Activated CD8-positive, alpha-beta T cell treated with anti-CD3 and anti-CD28 coated beads for 36 hours (primary cell): ENCODE data around the gene ABCC11. TPM values are rescaled to one million over a fixed set of nuclear protein-coding genes. Genes with fewer than 3 reads are reported as not detected.
A peak's percentile ranks its signal among the peaks of the same experiment; 100 is the strongest.

Experiments
- ATAC-seq: fragments of 200-7000 bp; cut with Tn5 transposase; one replicate; pipeline ENCODE4 v1.10.0; 2021; ENCODE audit warnings: mild to moderate bottlenecking, moderate library complexity
- CTCF ChIA-PET: fragments of 350-600 bp; sonication (Branson Sonifier 250); formaldehyde crosslinking; loops from one replicate; lab custom pipeline; 2021; ENCODE audit warnings: antibody characterized with exemption; lab: Charles Lee
- POLR2A ChIA-PET: fragments of 350-600 bp; sonication (Branson Sonifier 250); formaldehyde crosslinking; loops from one replicate; lab custom pipeline; 2021; ENCODE audit warnings: antibody characterized with exemption; lab: Charles Lee
- DNase-seq: peaks from one replicate; pipeline ENCODE4 v3.0.0-alpha.2; 2020
- H3K27ac Mint-ChIP-seq: one replicate; pipeline ENCODE4 v1.8.0; 2021; ENCODE audit warnings: mild to moderate bottlenecking, mixed read lengths
- H3K27me3 Mint-ChIP-seq: one replicate; pipeline ENCODE4 v1.8.0; 2021; ENCODE audit warnings: mixed read lengths
- H3K36me3 Mint-ChIP-seq: one replicate; pipeline ENCODE4 v1.8.0; 2021; ENCODE audit warnings: low read depth, mixed read lengths
- H3K4me1 Mint-ChIP-seq: one replicate; pipeline ENCODE4 v1.8.0; 2021; ENCODE audit warnings: low read depth, mixed read lengths
- H3K4me3 Mint-ChIP-seq: one replicate; pipeline ENCODE4 v1.8.0; 2021; ENCODE audit warnings: mild to moderate bottlenecking, moderate library complexity, mixed read lengths
- H3K9me3 Mint-ChIP-seq: one replicate; pipeline ENCODE4 v1.8.0; 2021; ENCODE audit warnings: mixed read lengths
- CTCF ChIP-seq: fragments of 200-600 bp; IDR thresholded peaks from one replicate; pipeline ENCODE4 v1.8.0; 2022; ENCODE audit warnings: antibody characterized with exemption, mild to moderate bottlenecking
- intact Hi-C: fragments of 100-400 bp; cut with micrococcal nuclease; formaldehyde crosslinking; loops from one replicate; pipeline ENCODE4 v1.10.0; 2022
- total RNA-seq, 2 experiments: library from RNA; stranded (reverse); gene quantifications; one replicate each; pipeline ENCODE4 v1.2.3, GENCODE V29; 2021

ABCC11 gene
- total RNA-seq, 2 experiments from 2014 or later = 0.16 to 0.54 TPM

- H3K4me3 Mint-ChIP-seq = no peak overlapping the region
- H3K36me3 Mint-ChIP-seq = no peaks in the 10 kb centered on the region
- no peak for TF ChIP-seq CTCF
- peaks cover 23% of the 10 kb centered on the region for H3K4me1 Mint-ChIP-seq
- CTCF ChIA-PET = interaction anchor here (2.5 kb wide), 1 partner anchor 389 kb away, joined by 8 read pairs; no protein-coding TSS in a partner anchor
- POLR2A ChIA-PET = no interaction called here
- ATAC-seq = no peak
- no peak overlapping the region for H3K27ac Mint-ChIP-seq
- DNase-seq = no peak
- H3K9me3 Mint-ChIP-seq = no peaks in the 10 kb centered on the region
- H3K27me3 Mint-ChIP-seq = peaks cover 3% of the 10 kb centered on the region
- intact Hi-C loops = loop anchor here (10.0 kb wide), 1 partner anchor 390 kb away; no protein-coding TSS in a partner anchor
Measured at GRCh38 chr16:48234630-48235029, 12.7 kb downstream of the ABCC11 start.

- CTCF ChIA-PET = interaction anchor here (1.2 to 2.4 kb wide), 5 partner anchors 9 to 391 kb away, joined by 3 to 9 read pairs (median 4); no protein-coding TSS in a partner anchor
- peak; percentile 28 for DNase-seq
- POLR2A ChIA-PET = interaction anchor here (1.3 to 1.9 kb wide), 2 partner anchors 12 to 153 kb away, joined by 4 to 5 read pairs; partner anchors contain the start of genes LONP2 and SIAH1
- Mint-ChIP-seq H3K9me3 (no peaks in the 10 kb centered on the region), H3K4me3 (peak overlapping the region; percentile 34), H3K36me3 (no peaks in the 10 kb centered on the region), H3K4me1 (peaks cover 23% of the 10 kb centered on the region), H3K27me3 (peaks cover 3% of the 10 kb centered on the region), H3K27ac (peak overlapping the region; percentile 78)
- intact Hi-C loops = loop anchor here (10.0 kb wide), 1 partner anchor 392 kb away; no protein-coding TSS in a partner anchor
- ATAC-seq = peak; percentile 81
- TF ChIP-seq CTCF = no peak
Measured at GRCh38 chr16:48232493-48233040, 14.8 kb downstream of the ABCC11 start.

GRCh38 chr16:48231727-48232492, 15.4 kb downstream of the ABCC11 start:
- peak overlapping the region; percentile 78 for H3K27ac Mint-ChIP-seq
- ATAC-seq (peak; percentile 81), DNase-seq (peak; percentile 73)
- peak overlapping the region; percentile 34 for H3K4me3 Mint-ChIP-seq
- intact Hi-C loops = loop anchor here (10.0 kb wide), 1 partner anchor 393 kb away; no protein-coding TSS in a partner anchor
- peaks cover 23% of the 10 kb centered on the region for H3K4me1 Mint-ChIP-seq
- TF ChIP-seq CTCF = peak; percentile 53
- CTCF ChIA-PET = interaction anchor here (0.6 to 2.4 kb wide), 8 partner anchors 13 to 398 kb away, joined by 3 to 9 read pairs (median 4); no protein-coding TSS in a partner anchor
- H3K27me3 Mint-ChIP-seq = peaks cover 3% of the 10 kb centered on the region
- H3K9me3 Mint-ChIP-seq = no peaks in the 10 kb centered on the region
- POLR2A ChIA-PET = interaction anchor here (1.2 to 1.9 kb wide), 2 partner anchors 12 to 154 kb away, joined by 4 to 5 read pairs; partner anchors contain the start of genes LONP2 and SIAH1
- H3K36me3 Mint-ChIP-seq = no peaks in the 10 kb centered on the region

- H3K36me3 Mint-ChIP-seq = no peaks in the 10 kb centered on the region
- no peak overlapping the region for H3K27ac Mint-ChIP-seq
- ChIA-PET CTCF (no interaction called here), POLR2A (no interaction called here)
- no peaks in the 10 kb centered on the region for H3K4me1 Mint-ChIP-seq
- no peak overlapping the region for H3K4me3 Mint-ChIP-seq
- no peaks in the 10 kb centered on the region for H3K9me3 Mint-ChIP-seq
- ATAC-seq (no peak), DNase-seq (no peak)
- no peak for TF ChIP-seq CTCF
- H3K27me3 Mint-ChIP-seq = peaks cover 3% of the 10 kb centered on the region
- intact Hi-C loops = no loop called here
Measured at GRCh38 chr16:48225456-48225855, 21.9 kb downstream of the ABCC11 start.
